M059J (cell line): Measurements from ENCODE around the gene LPAR4. TPM values are rescaled to one million over a fixed set of nuclear protein-coding genes. Genes with fewer than 3 reads are reported as not detected.

Experiments
- total RNA-seq: library from RNA; depleted of rRNA; stranded (reverse); fragments of >200 nt; shearing (Covaris generic); gene quantifications from 2 replicates; pipeline ENCODE4 v1.2.3, GENCODE V29; 2014; rRNA removed

LPAR4 gene
- total RNA-seq, 1 experiment from 2014 or later = 2.0 TPM

Other genes with a start within 250 kb of the LPAR4 start
- gene RTL3, start 88.4 kb upstream of the LPAR4 start, total RNA-seq = 2.1 and 3.0 TPM in 2 replicates
- not detected in 2 replicates for gene P2RY10, start 197.7 kb downstream of the LPAR4 start, total RNA-seq